ENCODE results near the gene EIF4G1. TPM values are rescaled to one million over a fixed set of nuclear protein-coding genes. Genes with fewer than 3 reads are reported as not detected.

EIF4G1 gene
- total RNA-seq, 4 donors from 2014 or later, result 133 to 269 (median 170) TPM

- no peak for TF ChIP-seq POLR2A (IDR thresholded peaks at IDR 0.05)
- no peak for TF ChIP-seq CTCF (IDR thresholded peaks at IDR 0.05)
- Histone ChIP-seq H3K4me3 (no peak overlapping the region), H3K27me3 (no peaks in the 10 kb centered on the region), H3K9me3 (no peaks in the 10 kb centered on the region), H3K36me3 (no peaks in the 10 kb centered on the region), H3K4me1 (peaks cover 6 to 10% of the 10 kb centered on the region in 2 donors), H3K27ac (peak overlapping the region; percentile 96 to 100)
- intact Hi-C loops (cut with DNase I; ENCODE audit: low total_unique reads), result no loop called here
- DNase-seq, result no peak
Observed at GRCh38 chr3:184334470-184335158, 20.2 kb downstream of the EIF4G1 start.

- Histone ChIP-seq H3K9me3 (no peaks in the 10 kb centered on the region), H3K4me1 (peaks cover 6 to 10% of the 10 kb centered on the region in 2 donors), H3K27ac (peak overlapping the region; percentile 96 to 100), H3K36me3 (no peaks in the 10 kb centered on the region), H3K27me3 (no peaks in the 10 kb centered on the region), H3K4me3 (peak overlapping the region in 1 of 2 donors; percentile 95)
- intact Hi-C loops (cut with DNase I; ENCODE audit: low total_unique reads), result no loop called here
- no peak for TF ChIP-seq POLR2A (IDR thresholded peaks at IDR 0.05)
- TF ChIP-seq CTCF (IDR thresholded peaks at IDR 0.05), result no peak
- DNase-seq, result no peak
Observed at GRCh38 chr3:184335291-184335660, 20.9 kb downstream of the EIF4G1 start.

GRCh38 chr3:184335661-184336546 is 21.5 kb downstream of the EIF4G1 start:
- Histone ChIP-seq H3K36me3 (no peaks in the 10 kb centered on the region), H3K27ac (peak overlapping the region; percentile 96 to 100), H3K27me3 (no peaks in the 10 kb centered on the region), H3K4me3 (peak overlapping the region; percentile 69 to 95), H3K9me3 (no peaks in the 10 kb centered on the region), H3K4me1 (peaks cover 6 to 10% of the 10 kb centered on the region in 2 donors)
- intact Hi-C loops (cut with DNase I; ENCODE audit: low total_unique reads), result no loop called here
- TF ChIP-seq CTCF (IDR thresholded peaks at IDR 0.05) (no peak), POLR2A (IDR thresholded peaks at IDR 0.05) (peak; percentile 89 to 96)
- DNase-seq, result peak; percentile 84 to 90

GRCh38 chr3:184336547-184337398 is 22.4 kb downstream of the EIF4G1 start:
- no peaks in the 10 kb centered on the region for H3K36me3 ChIP-seq
- H3K4me1 ChIP-seq, result peaks cover 6 to 10% of the 10 kb centered on the region in 2 donors
- intact Hi-C loops (cut with DNase I; ENCODE audit: low total_unique reads), result no loop called here
- H3K27me3 ChIP-seq, result no peaks in the 10 kb centered on the region
- no peaks in the 10 kb centered on the region for H3K9me3 ChIP-seq
- peak overlapping the region; percentile 96 to 100 for H3K27ac ChIP-seq
- peak; percentile 39 to 40 for DNase-seq
- H3K4me3 ChIP-seq, result peak overlapping the region; percentile 69 to 95
- no peak for TF ChIP-seq POLR2A (IDR thresholded peaks at IDR 0.05)
- peak in 1 of 4 experiments; percentile 5 for TF ChIP-seq CTCF (IDR thresholded peaks at IDR 0.05)

Data from uterus (tissue), 4 donors.